ENCODE results near the gene KMT5C.

- TF ChIP-seq CTCF (IDR thresholded peaks at IDR 0.05) (no peak), EP300 (IDR thresholded peaks at IDR 0.05) (no peak), POLR2AphosphoS5 (IDR thresholded peaks at IDR 0.05) (no peak), POLR2A (IDR thresholded peaks at IDR 0.05) (no peak)
These were observed 21.2 kb downstream of the KMT5C start for GRCh38 chr19:55360902-55361301.

All from suprapubic skin (tissue), 4 donors.